ENCODE data around the gene ONECUT2.
"Not testable (repeated sequence)": the region's sequence is repeated elsewhere in the genome, so short reads cannot be mapped to it uniquely, and the experiment has no call there.

ONECUT2 gene

DNA sequence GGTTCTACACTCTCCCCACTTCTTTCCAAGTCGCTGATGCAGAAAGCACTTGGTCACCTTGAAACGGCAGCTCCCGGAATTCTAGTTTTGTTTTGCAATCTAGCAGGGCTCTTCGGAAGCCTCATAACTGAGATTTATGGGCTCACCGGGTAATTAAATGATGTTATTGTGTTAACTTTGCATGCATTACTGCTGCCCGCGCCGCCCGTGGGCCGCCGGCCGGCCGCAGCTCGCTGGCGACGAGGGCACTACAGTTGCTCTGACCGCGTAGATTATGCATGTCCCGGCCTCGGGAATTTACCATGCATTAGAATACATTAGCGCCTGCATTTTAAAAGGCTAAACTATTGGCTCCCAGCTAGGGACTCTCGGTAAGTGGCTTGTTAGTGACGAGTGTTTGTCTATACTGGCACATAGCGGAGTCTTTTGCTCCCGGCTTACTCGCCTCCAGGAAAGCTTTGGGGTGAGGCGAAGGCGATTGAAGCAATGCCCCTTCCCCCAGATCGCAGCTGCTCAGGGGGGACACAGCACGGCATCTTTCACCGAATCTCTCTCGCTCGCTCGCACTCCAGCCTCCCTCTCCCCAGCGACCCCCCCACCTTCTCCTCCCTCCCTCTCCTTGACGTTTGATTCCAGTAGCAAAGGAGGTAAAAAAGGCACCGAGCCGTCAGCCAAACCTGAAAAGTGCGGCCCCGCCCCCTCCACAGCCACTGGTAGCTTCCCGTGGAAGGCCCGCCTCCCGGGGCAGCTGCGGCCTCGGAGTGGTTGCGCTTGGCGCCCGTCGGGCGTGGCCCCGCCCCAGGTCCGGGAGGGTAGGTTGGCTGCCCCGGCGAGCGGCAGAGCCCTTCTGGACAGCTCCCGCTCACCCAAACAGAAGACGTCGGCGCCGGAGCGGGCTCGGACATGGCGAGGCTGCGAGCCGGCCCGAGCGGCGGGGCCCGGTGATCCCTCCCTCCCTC is at the start of gene ONECUT2:
TSS of gene ONECUT2 (plus strand) at position 839 of the 959 bp plus-strand sequence. CDS start 343 bp downstream, outside the sequence.
- peak; percentile 94 for DNase-seq

DNA sequence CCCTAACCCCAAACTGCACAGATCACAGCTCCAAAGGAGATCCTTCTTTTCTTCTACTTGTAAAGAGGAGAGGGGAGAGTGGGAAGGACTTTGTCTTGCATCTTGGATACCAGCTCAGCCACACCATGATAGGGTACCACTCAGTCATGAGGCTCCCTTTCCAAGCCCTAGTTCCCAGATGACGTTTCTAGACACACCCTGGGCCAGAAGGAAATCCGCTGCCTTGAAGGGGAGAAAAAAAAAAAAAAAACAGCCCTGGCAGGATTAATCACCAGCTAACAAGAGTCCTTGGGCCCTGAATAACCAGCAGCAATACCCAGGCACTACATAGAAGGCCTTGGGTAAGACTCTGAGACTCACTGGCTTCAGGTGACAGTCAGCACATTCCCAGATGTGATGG is 45.9 kb upstream of the ONECUT2 start:
- DNase-seq: no peak

DNA sequence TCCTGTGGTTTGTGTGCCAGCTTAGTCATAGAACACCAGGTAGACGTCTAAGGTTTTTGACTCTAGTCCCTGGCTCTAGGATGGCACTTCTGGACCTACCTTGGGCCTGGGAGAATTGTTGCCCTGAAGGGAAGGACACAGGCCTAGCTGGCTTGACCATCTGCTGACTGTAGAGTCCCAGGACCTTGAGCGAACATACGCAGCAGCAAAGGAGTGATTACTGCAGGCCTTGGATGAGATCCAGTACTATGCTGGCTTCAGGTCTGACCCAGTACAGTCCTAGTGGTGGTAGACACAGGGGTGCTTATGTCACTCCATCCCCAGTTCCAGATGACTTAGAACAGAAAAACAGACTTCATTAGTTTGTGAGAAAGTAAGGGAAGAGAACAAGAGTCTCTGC is 45.1 kb upstream of the ONECUT2 start:
- DNase-seq: no peak

DNA sequence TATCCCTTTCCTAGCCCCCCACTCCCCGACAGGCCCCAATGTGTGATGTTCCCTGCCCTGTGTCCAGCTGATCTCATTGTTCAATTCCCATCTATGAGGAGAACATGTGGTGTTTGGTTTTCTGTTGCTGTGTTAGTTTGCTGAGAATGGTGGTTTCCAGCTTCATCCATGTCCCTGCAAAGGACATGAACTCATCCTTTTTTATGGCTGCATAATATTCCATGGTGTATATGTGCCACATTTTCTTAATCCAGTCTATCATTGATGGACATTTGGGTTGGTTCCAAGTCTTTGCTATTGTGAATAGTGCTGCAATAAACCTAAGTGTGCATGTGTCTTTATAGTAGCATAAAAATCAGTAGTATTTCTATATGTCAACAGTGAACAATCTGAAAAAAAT is 40.4 kb upstream of the ONECUT2 start:
- not testable (repeated sequence) for DNase-seq

DNA sequence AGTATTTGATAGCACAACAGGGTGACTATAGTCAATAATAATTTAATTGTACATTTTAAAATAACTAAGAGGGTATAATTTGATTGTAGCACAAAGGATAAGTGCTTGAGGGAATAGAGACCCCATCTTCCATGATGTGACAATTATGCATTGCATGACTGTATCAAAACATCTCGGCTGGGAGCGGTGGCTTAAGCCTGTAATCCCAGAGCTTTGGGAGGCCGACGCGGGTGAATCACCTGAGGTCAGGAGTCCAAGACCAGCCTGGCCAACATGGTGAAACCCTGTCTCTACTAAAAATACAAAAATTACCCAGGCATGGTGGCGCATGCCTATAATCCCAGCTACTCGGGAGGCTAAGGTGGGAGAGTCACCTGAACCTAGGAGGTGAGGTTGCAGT is 38.3 kb upstream of the ONECUT2 start:
- not testable (repeated sequence) for DNase-seq

GRCh38 chr18:57397440-57398132 is 37.6 kb upstream of the ONECUT2 start:
- no peak for DNase-seq

GRCh38 chr18:57404345-57404744 is 30.8 kb upstream of the ONECUT2 start:
- peak; percentile 63 for DNase-seq

DNA sequence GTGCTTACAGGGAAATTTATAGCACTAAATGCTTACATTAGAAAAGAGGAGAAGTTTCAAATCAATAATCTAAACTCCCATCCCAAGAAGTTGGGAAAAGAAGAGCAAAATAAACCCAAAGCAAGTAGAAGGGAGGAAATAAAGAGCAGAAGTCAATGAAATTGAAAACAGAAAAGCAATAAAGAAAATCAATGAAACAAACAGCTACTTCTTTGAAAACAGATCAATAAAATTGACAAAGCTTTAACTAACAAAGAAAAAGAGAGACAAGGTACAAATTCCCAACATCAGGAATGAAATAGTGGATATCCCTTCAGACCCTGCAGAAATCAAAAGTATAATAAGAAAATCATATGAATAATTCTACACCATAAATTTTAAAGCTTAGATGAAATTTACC is 25.5 kb upstream of the ONECUT2 start:
- DNase-seq: no peak

GRCh38 chr18:57410749-57411148 is 24.4 kb upstream of the ONECUT2 start:
- DNase-seq: no peak

DNA sequence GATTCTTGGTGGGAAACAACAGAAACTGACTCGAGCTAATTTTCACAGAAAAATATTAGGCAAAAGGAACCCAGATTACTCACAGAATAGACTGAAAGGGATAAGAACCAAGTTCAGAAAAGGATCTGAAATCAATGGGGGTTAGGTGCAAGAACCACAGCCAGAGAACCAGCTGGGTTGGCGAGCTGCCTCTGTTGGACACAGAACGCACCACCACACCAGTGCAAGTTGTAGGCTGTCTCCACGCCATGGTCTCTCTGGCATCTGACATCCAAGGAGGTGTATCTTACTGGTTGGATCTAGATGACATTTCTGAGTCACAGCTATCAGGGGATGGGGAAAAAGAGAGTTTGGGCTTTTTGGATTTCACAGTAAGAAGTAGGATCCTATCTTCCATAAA is 18.6 kb upstream of the ONECUT2 start:
- DNase-seq: no peak

GRCh38 chr18:57422313-57422872 is 12.8 kb upstream of the ONECUT2 start:
- peak; percentile 68 for DNase-seq

DNA sequence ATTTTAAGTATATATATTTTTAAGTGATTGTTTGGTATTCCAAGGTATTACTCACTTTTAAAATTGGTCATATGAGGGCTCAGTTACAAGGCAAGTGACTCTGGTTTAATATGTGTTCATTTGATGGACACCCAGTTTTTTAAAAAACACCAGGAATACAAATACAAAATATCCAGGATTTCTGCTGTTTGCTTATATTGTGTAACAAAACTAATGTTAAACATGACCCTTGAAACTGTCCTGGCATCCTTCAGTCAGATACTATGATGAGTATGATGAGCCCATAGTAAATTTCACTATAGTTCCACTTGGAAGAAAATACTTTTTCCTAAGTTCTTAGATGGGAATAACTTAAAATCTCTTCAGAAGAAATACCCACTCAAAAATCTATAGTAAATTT is 11.4 kb upstream of the ONECUT2 start:
- DNase-seq: no peak

- DNase-seq: no peak
These were observed 10.1 kb upstream of the ONECUT2 start for GRCh38 chr18:57425096-57425495.

DNA sequence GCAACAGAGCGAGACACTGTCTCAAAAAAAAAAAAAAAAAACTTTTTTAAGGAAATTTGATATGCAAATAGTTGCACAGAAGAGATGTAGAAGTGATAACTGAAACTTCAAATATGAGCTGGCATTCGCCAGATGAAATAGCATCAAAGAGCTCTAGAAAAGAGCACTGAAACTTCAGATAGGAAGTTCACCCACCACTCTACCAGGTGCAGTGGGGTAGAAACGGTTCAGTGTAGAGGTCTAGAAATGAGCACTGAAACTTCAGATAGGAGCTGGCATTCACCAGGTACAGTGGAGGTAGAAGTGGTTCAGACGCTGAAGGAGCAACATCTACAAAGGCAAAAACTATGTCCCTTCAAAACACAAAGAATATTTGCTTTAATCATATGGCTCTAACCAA is 9.0 kb upstream of the ONECUT2 start:
- DNase-seq: no peak

- no peak for DNase-seq
These were observed 7.6 kb upstream of the ONECUT2 start for GRCh38 chr18:57427429-57428201.

- DNase-seq: no peak
These were observed 6.7 kb upstream of the ONECUT2 start for GRCh38 chr18:57428221-57429150.

DNA sequence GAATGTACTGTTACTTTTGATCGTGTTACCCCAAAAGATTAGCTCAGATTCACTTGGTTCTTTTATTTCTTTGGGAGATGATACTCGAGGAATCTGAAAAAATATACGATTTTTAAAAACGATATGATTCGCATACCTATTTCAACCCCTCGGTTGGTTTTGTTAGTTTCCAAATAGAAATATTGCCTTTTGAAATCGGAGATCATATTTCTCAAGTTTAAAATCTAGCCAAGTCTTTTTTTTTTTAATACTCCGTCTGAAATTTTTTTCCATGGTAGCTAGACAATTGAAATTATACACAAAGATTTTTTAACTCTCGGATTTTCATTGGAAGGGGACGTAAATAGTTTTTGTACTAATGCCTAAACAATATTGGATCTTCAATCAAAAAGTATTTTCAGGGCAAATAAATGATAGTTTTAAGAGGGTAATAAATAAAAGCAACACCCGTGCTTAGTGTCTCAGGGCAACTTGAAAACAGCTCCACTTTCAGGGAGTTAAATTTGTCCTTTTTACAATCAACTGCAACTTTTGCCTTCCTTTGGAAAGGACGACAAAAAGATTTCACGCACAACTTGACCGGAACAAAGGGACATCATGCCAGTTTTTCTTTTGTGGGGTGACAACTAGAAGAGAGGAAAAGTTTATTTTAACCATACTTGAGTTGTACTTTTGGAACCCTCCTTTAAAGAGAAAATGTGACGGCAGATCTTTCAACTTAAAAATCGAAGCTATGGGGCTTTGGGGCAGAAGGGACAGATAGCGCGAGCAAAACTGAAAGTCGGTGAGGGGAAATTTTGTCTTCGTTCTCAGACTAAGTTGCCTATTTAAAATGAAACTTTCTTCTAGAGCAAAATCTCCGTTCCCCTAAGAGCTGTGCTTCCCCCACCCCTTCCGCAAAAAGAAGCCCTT is 5.8 kb upstream of the ONECUT2 start:
- DNase-seq: no peak

DNA sequence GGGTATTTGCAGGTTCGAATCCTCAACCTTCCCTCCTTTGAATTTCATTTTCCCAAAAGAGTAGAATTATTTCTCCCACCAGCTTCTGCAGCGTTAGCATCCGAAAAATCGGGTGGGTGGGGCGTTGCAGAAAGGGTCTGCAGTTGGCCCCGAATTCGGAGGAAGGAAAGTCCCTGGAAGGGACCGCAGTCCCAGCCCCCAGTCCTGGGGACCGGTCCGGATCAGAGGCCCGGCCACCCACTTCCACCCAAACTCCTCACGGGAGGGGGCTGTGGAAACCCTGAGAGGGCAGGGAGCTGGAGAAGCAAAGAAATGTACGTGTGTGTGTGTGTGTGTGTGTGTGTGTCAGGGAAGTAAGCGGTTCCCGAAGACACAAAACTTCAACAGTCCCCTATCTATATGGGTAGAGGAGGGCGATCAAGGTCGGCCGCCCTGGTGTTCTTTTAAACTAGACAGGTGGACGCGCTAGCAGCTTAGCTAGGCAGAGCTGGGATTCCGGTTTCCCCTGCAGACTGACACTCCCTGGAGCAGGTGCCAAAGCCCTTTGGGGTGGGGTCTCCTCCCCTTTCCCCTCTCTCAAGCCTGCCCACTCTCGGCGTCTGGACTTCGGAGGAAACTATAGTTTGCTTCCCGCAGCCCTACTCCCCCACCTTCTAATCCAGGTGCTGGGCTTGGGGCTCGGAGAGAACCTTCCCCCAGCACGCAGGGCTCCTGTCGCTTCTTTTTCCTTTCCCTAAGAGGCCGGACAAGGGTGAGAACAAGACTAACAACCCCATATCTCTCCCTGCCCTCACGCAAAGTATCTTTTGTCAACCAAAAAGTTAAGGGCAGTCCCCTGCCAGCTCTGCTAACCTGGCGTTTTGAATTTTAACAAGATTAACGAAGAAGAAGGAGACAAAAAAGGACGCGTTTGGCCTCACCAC is 4.8 kb upstream of the ONECUT2 start:
- no peak for DNase-seq

DNA sequence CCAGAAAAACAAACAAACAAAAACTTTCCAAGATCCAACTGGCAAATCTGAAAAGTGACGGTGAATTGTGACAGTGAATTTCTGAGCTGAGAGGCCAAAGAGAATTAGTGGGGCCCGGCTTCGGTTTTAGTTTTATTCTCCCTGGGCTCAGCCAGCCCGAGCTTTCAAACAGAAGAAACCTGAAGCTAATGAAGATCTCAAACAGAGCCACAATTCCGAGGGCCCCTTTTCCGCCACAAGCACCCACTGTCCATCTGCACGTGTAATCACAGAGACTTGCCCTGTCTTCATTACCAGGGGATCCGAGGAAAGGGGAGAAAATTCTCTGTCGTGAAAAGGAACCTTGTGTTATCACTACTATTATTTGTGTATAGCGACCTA is 4.2 kb upstream of the ONECUT2 start:
- no peak for DNase-seq
